HG02763 (cell line): ENCODE measurements around the gene CIAO2B.

Source experiments
- ATAC-seq: cut with Tn5 transposase; IDR thresholded peaks from one replicate; pipeline ENCODE4 v1.9.1; 2021; ENCODE audit warnings: mild to moderate bottlenecking, moderate library complexity; ENCODE audit not compliant: unreplicated experiment

The CIAO2B gene

DNA sequence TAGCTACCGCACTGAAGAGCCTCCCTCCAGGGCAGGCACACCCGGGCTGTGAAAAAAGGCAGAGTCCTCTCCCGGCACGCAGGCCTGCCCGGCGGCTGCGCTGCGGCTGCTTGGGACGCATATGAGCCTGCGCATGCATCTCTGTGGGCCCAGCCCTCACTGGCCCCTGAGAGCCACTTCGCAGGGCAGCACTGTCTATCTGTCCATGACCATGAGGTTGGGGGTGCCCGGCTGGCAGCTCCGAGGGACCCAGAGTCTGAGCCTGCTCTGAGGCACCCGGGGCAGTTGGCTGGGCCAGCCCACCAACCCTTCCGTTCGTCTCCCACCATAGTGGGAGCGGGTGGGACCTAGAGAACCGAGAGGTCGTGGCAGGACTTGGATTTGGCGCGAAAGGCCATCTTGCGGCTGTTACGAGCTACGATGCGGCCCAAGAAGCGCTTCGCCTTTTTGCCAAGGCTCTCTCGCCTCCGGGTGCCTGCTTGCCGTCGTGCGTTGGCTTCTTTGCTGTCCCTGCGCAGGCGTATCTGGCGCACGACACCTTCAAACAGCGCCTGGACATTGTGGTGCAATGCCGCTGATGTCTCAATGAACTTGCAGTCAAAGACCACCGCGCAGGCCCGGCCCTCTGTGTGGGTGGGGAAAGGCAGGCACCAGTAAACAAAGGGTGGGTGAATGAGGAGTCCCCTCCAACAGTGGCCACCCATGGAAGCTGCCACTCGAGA, 12.3 kb downstream of the CIAO2B start:
- no peak for ATAC-seq

DNA sequence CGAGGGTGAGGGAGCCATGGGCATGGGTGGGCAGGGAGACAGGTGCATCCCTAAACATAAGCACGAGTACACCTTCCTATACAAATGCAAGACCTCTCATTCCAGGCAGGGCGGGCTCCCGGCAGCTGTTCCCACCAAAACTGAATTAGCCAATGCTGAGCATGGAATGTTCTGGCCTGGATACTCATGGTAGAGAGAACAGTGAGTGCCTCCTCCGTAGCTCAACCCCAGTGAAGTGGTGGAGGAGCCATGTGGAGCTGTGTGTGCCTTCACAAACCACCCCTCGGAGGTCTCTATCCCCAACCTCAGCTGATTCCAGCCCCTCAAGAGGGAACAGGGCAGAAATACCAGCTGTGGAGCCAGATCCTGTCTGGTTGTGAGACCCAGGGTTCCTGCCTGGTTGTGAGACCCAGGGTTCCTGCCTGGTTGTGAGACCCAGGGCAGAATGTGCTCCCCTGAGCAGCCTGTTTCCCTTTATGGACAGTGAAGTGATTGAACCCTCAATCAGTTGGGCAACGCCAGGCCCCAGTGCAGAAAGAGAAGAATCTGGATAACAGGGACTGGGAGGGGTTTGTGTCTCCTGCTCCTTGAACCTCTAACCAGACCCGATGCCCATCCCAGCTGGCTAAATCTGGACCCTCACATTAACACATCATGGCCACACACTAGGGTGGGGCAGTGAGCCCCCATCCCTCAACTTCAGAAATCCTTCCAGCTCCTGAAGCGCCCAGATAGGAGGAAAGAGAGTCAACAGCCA, 13.1 kb downstream of the CIAO2B start:
- ATAC-seq, result no peak

DNA sequence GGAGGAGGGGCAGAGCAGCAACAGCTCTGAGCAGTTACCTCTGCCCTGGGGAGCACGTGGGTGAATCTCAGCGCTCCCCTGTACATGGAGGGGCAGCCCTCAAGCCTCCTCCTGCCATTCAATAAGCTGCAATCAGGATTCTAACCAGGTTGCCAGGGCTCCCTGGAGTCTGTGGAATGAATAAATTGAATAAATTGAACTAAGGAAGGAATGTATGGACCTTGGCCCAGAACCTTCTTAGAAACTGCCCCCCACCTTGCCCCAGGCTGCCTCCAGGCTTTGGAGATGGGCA, 14.0 kb downstream of the CIAO2B start:
- ATAC-seq, result no peak

DNA sequence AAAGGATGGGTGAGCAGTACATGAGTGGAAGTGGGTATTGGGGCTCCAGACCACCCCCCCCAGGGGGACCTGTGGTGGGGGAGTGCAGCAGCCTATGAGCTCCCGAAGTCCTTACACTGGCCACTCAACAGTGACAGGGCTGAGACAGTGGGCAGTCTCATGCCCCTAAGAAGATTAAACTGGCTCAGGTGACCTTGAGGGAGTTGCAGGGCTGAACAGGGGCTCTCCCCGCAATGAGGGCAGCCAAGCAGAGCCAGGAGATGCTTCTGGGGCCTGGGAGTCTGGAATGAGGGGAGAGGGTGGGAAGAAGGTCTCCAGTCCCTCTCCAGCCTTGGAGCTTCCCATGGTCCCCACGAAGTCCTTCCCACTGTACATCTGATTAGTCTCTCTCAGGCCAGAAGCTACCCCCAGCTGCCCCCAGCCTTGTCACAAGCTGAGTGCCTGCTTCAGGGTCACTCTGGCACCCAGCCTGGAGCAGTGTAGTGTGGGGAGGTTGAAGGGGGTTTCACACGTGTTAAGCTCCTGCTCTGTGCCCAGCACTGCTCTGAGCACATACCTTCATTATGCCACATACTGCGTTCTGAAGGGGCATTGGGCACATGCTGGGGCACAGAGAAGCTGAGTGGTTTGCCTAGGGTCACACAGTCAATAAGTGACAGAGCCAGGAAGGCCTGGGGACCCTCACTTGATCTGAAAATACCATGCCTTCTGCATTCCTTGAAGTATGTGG, 14.5 kb downstream of the CIAO2B start:
- ATAC-seq, result no peak

DNA sequence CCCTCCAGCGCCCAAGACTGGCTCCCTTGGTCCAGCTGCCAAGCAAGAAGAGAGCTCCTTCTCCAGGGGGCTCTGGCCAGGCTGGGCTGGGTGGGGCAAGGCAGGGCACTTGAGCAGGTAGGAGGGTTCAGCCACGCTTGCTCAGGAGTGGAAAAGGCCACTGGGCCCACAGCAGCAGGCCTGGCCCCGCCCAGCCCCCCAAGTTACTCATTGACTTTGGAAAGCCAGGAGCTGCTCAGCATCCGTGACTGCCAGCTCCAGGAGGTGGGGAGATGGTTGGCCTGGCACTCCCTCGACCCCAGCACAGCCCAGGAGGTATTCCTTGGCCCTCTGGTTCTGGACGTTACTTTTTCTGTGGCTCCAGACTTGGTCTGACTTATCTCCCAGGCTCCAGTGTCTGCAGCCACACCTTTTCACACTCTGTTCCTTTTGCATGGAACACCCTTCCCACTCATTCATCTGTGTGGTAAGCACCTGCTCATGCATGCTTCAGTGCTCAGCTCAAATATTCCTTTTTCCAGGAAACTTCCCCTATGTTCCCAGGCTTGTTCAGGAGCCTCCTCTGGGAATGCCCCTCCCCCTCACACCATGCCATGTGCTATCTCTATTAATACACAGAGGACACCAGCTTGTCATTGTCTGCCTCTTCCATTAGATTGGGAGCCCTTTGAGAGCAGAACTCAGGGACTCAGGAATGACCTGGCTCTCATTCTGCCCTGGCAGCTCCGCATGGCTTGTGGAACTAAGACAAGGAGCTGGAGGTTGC, 15.2 kb downstream of the CIAO2B start, which contains the start of gene CDH16:
Gene CDH16, minus strand, starts transcription at position 83 of the 766 bp plus-strand sequence. CDS start 820 bp downstream, outside the sequence.
- ATAC-seq, result no peak

DNA sequence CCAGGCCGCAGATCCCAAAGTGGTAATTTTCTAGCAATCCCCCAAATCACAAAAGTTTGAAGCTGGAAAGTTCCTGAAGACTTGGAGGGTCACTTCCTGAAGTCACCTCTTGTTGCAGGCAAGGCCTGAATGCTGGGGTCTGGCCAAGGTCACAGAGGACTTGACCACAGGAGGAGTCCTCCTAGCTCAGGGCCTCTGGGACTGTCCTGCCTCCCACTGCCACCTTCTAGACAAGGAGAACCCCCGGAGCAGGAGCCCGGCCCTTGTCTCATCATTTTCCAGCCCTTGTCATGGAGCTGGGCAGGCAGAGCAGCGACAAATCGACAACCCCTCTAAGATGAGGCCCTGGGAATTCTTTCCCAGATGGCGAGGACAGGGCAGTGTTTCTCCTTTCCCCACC, 15.8 kb downstream of the CIAO2B start:
- ATAC-seq, result no peak

DNA sequence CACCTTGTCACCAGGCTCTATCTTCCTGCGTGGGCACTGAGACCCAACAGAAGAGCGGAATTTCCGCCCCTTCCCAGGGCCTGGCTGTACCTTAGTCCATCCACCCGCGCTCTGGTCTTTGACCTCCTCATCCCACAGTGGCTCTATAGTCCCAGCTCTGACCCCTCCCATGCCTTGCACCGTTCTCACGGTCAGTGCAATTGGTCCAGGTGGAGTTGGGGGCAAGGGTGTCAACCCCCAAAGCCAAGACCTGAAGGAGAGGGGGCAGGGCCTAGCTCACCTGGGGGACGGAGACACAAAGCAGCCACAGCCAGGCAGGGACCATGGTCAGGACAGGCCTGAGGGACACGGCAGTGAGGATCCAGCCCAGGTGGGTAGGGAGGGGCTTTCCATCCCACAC, 16.5 kb downstream of the CIAO2B start:
- ATAC-seq, result no peak

DNA sequence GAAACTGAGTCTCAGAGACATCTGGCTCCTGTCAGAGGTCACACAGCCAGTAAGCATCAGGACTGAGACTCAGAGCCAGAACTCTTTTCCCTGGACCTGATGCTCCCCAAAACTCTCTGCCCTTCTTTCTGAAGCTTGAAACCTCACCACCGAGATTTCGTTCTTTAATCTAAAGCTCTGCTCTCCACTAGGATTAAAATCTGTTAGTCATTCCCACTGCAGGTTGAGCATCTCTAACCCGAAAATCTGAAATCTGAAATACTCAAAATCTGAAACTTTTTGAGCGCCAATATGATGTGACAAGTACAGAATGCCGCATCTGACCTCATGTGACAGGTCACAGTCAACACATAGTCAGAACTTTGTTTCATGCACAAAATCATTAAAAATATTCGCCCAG, 17.7 kb downstream of the CIAO2B start:
- no peak for ATAC-seq

DNA sequence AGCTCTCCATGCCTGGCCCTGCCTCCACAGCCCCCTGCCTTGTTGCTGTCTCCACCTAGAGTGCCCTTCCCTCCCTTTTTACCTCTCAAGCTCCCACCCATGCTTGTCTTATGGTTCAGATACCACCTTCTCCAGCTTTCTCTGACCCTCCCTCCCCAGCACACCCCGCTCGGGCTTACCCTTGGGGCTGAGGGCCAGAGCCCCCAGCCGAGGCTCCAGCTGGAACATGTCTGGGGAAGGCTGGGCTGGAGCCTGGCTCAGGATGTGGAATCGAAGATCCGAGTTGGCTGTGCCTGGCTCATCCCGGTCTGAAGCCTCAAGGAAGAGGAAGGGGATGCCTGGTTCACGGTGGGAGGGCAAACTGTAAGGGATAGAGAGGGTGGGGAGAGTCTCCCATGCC, 19.2 kb downstream of the CIAO2B start:
- no peak for ATAC-seq

DNA sequence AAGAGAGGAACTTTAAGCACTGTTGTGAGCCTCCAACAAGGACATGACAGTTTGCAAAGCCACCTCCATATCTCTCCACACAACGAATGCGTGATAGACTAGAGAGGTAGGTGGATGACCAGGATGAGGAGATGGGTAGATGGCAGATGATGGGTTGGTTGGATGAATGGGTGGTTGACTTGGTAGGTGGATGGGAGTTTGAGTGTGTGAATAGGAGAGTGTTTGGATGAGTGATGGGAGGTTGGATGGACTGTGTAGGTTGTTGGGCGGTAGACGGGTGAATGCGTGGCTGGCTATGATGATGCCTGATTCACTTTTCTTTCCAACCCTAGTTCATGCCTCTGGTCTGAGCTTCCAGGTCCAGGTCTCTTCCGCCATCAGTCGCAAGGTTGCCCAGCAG, 19.7 kb downstream of the CIAO2B start:
- no peak for ATAC-seq

DNA sequence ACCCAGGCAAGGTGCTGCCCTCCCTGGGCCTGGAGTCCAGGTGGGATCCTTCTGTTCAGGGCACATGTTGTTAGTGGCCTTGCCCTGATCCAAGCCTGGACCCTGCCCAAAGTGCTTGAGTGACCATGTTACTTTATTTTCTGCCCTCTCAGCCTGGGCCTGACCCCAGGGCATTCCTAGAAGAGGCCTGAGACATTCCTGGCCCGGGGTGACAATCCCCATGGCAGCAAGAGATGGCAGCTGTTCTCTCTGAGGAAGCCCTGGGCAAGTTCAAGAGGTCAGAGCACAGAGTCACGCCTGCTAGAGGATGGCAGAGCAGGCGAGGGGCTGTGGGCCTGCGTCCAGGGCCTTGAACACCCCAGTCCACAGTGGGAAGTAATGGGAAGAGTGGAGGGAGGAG, 20.5 kb downstream of the CIAO2B start:
- no peak for ATAC-seq

DNA sequence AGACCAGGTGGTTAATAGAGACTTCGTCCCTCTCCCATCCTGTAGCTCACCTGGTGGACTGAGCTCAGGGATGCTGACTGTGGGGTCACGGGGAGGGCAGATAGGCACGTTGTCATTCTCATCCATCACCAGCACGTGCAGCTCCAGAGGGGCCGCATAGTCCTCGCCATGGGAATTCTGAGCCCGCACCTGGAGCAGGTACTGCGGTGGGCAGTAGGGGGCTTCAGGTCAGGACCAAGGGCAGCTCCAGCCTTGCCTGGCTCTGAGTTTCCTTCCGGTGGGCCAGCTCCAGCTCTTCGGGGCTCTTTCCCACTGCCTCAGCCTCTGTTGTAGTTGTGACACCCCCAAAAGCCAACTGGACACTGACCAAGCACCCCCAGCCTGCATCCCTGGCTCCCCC, 21.1 kb downstream of the CIAO2B start:
- ATAC-seq, result no peak

DNA sequence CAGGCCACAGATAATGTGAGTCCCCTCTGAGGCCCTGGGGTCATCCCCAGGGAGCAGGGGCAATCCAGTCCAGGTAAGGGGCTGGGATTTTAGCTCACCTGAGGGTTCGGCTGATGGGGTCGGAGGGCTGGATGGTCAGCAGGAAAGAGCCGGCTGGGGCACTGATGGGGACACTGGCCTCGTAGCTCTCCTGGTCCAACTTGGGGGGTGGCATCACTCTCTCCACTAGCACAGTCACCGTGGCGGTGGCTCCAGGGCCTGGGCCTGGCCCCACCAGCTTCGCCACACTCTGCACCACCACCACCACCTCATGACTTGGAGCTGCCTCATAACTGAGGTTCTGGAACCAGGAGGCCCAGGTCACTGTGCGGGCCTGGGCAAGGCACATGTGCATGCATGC, 22.4 kb downstream of the CIAO2B start:
- ATAC-seq, result no peak

DNA sequence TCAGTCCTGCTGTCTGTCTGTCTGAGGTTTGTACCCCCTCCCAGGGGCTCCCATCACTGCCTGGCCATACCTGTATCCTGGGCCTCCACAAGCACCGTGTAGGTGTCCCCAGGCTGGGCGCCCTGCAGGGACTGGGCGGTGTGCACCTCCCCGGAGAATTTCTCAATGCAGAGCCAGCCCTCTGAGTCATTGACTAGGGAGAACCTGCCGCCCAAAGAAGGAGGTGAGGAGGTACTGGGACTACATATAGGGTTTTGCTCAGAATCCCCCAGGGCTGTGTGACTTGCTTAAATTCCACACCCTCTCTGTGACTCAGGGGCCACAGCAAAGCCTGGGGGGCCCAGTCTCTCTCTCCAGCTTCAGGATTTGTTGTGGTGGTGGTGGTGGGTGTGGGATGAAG, 23.1 kb downstream of the CIAO2B start:
- ATAC-seq, result no peak

DNA sequence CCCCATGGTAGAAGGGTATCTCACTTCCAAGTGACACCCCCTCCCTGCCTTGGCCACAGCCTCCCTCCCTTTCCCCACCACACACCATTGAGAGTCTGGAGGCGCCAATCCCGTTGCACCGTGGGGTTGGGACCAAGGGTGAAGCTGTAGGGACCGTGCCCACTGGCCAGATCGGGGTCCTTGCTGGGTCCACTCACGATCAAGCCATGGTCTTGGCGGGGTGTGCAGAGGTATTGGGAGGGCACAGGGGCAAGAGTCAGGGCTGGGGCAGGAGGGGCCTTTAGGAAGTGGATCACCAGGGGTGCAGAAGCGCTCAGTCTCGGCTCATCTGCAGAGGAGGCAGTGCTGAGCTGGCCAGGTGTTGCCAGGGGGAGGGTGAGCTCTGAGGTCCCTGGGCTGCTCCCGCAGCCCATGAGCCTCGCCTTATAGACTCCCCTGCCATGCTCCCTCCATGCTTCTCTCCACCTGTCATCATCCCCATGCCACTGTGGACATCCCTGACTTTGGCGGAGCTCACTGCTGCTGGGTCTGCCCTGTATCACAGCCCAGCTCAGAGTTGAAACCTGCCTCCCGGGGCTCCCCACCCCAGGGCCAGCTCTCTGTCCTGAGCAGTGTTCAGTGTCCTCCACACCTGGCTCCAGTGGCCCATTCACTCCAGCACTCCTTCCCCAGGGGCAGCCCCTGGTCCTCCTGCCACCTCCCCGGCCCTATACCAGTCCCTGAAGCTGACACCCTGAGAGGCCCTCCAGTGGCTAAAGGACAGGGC, 23.8 kb downstream of the CIAO2B start:
- no peak for ATAC-seq

DNA sequence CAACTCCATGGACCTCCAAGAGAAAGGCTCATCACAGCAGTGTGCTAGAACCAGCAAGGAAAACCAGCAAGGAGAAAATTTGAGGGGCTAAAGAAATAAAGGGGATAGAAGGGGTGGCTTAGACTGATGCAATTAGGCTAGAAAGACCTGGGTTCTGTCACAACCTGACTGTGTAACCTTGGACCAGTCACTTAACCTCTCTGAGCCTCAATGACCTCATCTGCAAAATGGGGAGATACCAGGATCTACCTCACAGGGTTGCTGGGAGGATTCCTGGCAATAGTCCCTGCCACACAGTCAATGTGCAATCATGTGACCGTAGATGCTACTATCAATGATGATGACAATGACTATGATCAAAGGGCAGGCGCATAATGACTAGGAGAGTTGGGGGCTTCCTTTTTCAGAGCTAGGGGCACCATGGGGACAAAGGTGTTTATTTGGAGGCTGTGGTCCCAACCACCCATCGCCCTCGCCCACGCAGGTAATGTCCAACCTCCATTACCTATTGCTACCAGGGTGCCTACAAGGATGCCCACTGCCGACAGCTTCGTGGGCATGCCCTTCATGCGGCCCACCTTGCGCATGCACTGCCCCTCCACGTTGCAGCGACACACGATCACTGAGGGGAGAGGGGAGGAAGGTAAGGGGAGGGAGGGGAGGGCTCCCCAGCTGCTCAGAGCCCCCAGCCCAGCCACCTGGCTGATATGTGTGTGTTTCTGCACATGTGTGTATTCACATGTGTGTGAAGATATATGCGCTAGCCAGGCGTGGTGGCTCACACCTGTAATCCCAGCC, 25.2 kb downstream of the CIAO2B start:
- ATAC-seq, result no peak

DNA sequence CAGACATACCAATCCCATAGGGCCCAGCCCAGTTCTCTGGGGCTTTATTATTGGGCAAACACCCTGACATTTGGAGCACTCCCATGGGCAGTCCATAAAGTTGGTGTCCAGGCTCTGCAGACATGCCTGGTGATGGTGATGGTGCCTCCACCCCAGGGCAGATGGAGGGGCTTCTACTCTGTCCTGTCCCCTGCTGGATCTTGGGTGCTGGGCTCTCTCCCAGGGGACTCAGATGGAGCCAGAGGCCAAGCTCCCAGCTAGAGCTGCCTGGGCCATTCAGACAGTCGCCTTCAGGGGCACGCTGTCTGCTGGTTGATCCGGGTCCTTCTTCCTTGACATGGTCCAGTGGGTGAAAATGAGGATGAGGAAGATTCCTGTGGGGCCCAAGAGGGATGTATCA, 26.1 kb downstream of the CIAO2B start:
- no peak for ATAC-seq

DNA sequence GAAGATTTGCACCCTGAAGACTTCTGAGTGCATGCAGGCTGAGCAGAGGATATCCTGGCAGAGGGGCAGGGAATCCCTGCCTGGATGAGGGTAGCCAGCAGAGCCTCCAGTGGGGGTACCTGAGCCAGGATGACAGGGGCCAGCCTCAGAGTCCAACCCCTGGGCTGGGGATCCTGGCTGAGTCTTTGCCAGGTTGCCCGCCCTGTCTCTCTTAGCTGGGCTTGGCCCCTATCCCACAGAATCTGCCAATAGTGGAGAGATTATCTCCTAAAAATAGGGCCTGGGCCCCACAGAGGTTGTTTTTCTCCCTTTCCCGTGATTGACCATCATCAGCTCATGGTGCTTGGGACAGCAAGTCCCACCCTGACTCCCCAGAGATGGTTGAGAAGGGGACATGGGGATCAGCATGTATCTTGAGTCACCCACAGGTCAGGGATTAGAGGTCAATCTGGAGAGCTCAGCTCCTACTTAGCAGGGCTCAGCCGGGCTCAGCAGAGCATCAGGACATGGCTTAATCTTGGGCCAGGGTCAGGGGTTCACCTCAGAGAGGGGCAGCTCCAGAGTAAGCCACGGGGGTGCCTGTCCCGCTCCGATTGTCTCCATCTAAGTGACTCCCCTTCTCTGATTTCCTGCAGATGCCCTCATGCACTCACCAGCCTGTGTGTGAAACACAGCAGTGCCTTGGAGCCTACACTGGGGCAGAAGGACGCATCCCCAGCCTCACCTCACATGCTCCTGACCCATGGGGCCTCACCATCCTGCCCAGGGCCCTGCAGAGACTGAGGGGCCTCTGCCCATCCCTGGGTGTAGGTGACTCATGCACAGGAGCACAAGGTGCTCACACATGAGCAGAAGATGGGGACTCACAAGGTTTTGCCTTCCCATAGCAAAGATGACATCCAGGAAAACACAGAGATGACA, 27.0 kb downstream of the CIAO2B start:
- no peak for ATAC-seq
